Activated naive CD4-positive, alpha-beta T cell treated with anti-CD3 and anti-CD28 coated beads for 36 hours (primary cell): Measurements from ENCODE around the gene TALDO1. TPM values are rescaled to one million over a fixed set of nuclear protein-coding genes. Genes with fewer than 3 reads are reported as not detected.

Experiments
- CTCF ChIA-PET: fragments of 350-600 bp; sonication (Branson Sonifier 250); formaldehyde crosslinking; loops from one replicate; lab custom pipeline; 2021; ENCODE audit warnings: antibody characterized with exemption; lab: Charles Lee
- DNase-seq: peaks from one replicate; pipeline ENCODE4 v3.0.0-alpha.2; 2020
- H3K27ac Mint-ChIP-seq: one replicate; pipeline ENCODE4 v1.8.0; 2021; ENCODE audit warnings: mild to moderate bottlenecking, mixed read lengths
- H3K27me3 Mint-ChIP-seq: one replicate; pipeline ENCODE4 v1.8.0; 2021; ENCODE audit warnings: low read depth, mixed read lengths
- H3K36me3 Mint-ChIP-seq: one replicate; pipeline ENCODE4 v1.8.0; 2021; ENCODE audit warnings: low read depth, mixed read lengths
- H3K4me1 Mint-ChIP-seq: one replicate; pipeline ENCODE4 v1.8.0; 2021; ENCODE audit warnings: low read depth, mixed read lengths
- H3K4me3 Mint-ChIP-seq: one replicate; pipeline ENCODE4 v1.8.0; 2021; ENCODE audit warnings: mild to moderate bottlenecking, moderate library complexity, mixed read lengths
- H3K9me3 Mint-ChIP-seq: one replicate; pipeline ENCODE4 v1.8.0; 2021; ENCODE audit warnings: mixed read lengths
- intact Hi-C: fragments of 100-400 bp; cut with micrococcal nuclease; formaldehyde crosslinking; loops from one replicate; pipeline ENCODE4 v1.15.1; 2023
- total RNA-seq, 2 experiments: library from RNA; stranded (reverse); gene quantifications; one replicate each; pipeline ENCODE4 v1.2.3, GENCODE V29; 2021

TALDO1 gene
- total RNA-seq, 2 experiments from 2014 or later: 327 to 360 TPM

DNA sequence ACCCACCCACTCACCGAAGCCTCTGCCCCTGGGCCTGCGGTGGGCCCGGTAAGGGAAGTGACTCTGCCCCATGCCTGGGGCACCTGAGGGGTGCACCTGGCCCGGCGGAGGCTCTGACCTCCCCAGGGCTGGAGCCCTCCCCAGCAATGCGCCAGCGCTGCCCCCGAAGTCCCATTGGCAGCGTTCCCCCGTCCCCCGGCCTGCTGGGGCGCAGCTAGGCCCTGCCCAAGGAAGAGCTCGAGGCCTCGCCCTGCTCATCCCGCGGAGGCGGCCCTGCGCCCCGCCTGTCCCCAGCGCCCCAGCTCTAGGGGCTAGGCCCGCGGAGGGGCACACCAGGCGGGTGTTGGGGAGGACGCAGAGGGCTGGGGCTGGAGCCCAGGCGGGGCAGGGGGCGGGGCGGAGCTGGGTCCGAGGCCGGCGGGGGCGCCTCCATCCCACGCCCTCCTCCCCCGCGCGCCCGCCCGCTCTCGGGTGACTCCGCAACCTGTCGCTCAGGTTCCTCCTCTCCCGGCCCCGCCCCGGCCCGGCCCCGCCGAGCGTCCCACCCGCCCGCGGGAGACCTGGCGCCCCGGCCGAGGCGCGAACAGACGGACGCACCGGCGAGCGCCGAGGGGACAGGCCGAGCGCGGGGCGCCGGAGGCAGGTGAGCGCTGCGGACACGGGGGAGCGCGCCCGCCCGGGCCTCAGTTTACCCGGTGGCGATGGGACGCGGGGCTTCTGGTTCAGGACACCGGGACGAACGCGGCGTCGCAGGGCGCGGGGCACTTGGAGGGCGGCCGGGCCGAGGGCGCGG lies 41.4 kb upstream of the TALDO1 start, which contains the start of gene EPS8L2:
Gene EPS8L2, plus strand, starts transcription at position 586 of the 793 bp plus-strand sequence. CDS start 3,177 bp downstream, outside the sequence.
- DNase-seq: no peak
- no peak within 1 kb of the TSS for H3K27ac Mint-ChIP-seq

DNA sequence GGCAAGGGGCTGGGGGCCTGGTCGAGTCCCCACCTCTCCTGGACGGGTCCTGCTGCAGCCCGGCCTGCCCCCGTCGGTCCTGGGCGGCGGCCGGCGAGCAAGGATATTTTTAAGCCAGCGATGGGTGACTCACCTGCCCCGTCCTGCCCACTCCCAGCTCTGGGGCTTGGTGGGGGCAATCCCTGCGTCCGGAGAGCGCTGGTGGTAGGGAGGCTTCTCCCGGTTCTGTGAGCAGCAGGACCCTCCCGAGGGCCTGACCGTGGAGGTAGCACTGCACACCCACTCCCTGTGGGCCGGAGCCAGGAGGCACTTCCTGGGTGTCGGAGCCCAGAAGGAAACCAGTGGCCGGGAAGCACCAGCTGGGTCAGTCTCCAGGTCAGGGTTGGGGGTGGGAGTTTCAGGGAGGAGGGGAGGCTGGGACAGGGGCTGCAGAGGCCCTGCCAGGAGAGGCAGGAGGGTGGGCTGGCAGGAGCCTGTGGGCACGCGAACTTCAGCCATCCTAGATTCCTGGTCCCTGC lies 40.8 kb upstream of the TALDO1 start:
- Mint-ChIP-seq H3K36me3 (no peaks in the 10 kb centered on the region), H3K9me3 (no peaks in the 10 kb centered on the region), H3K4me1 (peaks cover 5% of the 10 kb centered on the region), H3K27me3 (peaks cover 19% of the 10 kb centered on the region), H3K4me3 (no peak overlapping the region), H3K27ac (no peak overlapping the region)
- no peak for DNase-seq
- CTCF ChIA-PET: interaction anchor here (1.2 kb wide), 1 partner anchor 152 kb away, joined by 3 read pairs; no protein-coding TSS in a partner anchor
- intact Hi-C loops: no loop called here

More for the DNA sequence above, 41.4 kb upstream of the TALDO1 start, which contains the start of gene EPS8L2:
- no peaks in the 10 kb centered on the region for H3K36me3 Mint-ChIP-seq
- H3K9me3 Mint-ChIP-seq: no peaks in the 10 kb centered on the region
- peaks cover 14% of the 10 kb centered on the region for H3K27me3 Mint-ChIP-seq
- H3K4me3 Mint-ChIP-seq: no peak within 1 kb of the TSS
- intact Hi-C loops: no loop called here
- H3K4me1 Mint-ChIP-seq: peaks cover 5% of the 10 kb centered on the region
- CTCF ChIA-PET: interaction anchor here (1.2 to 1.8 kb wide), 2 partner anchors 10 to 151 kb away, joined by 3 to 4 read pairs; partner anchors contain the start of gene TMEM80

DNA sequence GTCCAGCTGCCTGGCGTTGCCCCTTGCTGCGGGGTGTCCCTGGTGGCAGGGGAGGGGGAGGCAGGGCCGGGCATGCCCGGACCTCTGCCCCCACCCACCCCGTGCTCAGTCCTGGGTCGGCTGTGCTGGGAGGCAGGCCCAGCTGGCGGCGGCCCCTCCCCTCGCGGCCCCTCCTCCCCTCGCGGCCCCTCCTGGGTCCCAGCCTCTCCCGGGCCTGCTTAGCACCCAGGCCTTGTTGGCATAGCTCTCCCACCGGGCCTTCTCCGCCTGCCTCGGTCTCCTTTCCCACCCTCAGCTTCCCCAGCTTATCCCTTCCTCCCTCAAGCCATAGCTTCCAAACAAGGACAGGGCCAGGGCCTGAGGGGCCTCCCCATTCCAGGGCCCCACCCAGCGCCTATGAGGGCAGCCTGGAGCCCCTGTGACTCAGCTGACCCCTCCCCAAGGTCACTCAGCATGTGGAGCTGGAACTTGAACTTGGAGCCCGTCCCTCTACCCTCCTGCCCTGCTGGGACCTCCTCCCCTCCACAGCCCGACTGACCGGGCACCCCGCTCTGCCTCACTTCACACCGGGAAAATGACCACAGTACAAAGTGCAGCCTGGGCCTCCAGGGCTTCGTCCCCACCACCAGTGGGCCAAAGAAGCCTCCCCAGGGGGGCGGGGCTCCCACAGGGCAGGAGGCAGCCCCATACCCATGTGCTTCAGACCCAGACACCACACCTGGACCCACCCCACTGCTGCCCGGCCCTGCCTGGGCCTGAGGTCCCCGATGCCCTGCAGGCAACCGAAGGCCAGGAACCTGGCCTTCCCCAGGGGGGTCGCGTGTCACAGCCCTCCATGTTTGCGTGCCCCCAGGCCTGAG lies 40.1 kb upstream of the TALDO1 start:
- peaks cover 19% of the 10 kb centered on the region for H3K27me3 Mint-ChIP-seq
- intact Hi-C loops: no loop called here
- CTCF ChIA-PET: interaction anchor here (1.2 kb wide), 1 partner anchor 153 kb away, joined by 3 read pairs; no protein-coding TSS in a partner anchor
- no peaks in the 10 kb centered on the region for H3K36me3 Mint-ChIP-seq
- peaks cover 5% of the 10 kb centered on the region for H3K4me1 Mint-ChIP-seq
- H3K9me3 Mint-ChIP-seq: no peaks in the 10 kb centered on the region
- no peak for DNase-seq
- no peak overlapping the region for H3K27ac Mint-ChIP-seq
- H3K4me3 Mint-ChIP-seq: no peak overlapping the region

DNA sequence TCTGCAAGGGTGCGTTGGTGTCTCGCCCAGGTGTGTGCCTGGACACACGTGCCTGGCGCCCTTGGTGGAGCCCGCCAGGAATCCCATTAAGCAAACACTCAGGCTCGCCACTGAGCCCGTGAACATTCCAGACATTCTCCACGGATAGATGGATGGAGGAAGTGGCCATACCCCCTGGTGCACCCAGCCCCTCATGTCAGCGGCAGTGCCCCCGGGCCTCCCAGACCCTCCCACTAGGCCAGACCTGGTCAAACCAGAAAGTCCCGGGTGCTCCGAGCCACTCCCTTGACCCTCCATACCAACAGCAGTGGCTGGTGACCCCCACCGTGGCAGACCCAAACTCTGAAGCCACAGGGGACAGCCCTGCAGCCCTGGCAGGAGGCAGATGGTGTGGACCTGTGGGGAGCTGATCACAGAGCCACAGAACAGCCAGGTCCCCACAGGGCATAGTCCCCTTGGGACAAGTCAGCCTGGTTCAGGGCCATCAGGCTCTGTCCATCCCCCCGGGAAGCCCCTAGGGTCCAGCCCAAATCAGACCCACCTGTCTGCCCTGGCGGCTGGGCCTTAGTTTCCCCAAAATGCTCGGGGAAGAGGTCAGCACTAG lies 39.3 kb upstream of the TALDO1 start:
- Mint-ChIP-seq H3K27me3 (peaks cover 19% of the 10 kb centered on the region), H3K27ac (no peak overlapping the region), H3K4me1 (peaks cover 5% of the 10 kb centered on the region), H3K9me3 (no peaks in the 10 kb centered on the region), H3K36me3 (no peaks in the 10 kb centered on the region), H3K4me3 (no peak overlapping the region)
- CTCF ChIA-PET: no interaction called here
- DNase-seq: no peak
- intact Hi-C loops: no loop called here

DNA sequence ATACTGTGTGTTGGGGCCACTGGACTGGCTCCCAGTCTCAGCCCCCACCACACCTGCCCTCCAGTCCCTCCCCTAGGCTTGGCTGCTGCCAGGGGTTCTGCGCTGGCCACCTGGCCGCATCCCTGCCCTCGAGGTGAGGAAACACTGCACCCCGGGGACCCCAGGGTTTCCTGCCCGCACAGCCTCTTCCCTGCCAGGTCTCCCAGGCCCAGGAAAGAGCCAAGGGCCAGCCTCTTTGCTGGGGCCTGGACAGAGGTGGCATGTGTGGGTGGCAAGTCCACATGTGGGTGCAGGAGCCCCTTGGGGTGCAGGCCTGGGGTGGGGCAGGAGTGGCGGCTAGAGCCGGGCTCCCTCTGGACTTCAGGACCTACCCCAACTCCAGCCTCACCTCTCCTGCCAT lies 38.8 kb upstream of the TALDO1 start:
- CTCF ChIA-PET: no interaction called here
- H3K27ac Mint-ChIP-seq: no peak overlapping the region
- H3K27me3 Mint-ChIP-seq: peaks cover 19% of the 10 kb centered on the region
- DNase-seq: no peak
- no peaks in the 10 kb centered on the region for H3K36me3 Mint-ChIP-seq
- H3K9me3 Mint-ChIP-seq: no peaks in the 10 kb centered on the region
- H3K4me1 Mint-ChIP-seq: peaks cover 5% of the 10 kb centered on the region
- intact Hi-C loops: no loop called here
- H3K4me3 Mint-ChIP-seq: no peak overlapping the region

DNA sequence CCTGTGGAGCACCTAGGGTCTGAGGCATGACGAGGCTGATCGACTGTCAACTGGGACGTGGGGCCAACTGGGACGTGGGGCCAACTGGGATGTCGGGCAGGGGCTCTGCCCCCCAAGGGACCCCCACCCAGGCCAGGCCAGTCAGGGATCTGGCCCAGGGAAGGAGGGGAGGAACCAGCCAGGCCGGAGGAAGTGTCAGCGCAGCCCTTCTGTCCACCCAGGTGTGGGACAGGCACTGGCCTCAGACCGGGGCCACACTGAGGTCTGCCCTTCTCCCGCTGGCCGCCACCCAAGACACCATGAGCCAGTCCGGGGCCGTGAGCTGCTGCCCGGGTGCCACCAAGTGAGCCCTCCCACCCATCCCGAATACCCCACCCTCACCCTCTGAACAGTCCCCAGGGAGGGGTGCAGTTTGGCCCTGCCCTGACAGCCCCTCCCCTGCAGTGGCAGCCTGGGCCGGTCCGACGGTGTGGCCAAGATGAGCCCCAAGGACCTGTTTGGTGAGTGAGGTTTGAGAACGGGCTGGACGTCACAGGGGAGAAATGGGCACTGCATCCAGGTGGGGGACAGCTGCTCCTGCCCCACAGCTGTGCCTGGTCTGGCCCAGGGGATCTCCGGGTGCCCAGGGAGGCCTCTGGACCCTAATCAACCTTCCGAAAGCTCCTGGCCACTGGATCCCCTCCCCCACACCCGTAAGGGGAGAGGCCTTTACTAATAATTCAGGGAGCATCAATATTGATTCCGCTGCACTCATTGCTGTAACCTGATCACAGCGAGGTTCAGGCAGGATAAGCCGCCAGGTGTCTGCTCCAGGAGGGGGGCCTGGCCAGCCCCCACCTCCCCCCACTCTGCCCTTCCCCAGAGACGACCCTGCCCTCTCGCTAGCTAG lies 37.9 kb upstream of the TALDO1 start:
- Mint-ChIP-seq H3K4me3 (no peak overlapping the region), H3K27ac (no peak overlapping the region), H3K27me3 (peaks cover 19% of the 10 kb centered on the region), H3K9me3 (no peaks in the 10 kb centered on the region), H3K4me1 (peaks cover 5% of the 10 kb centered on the region), H3K36me3 (no peaks in the 10 kb centered on the region)
- CTCF ChIA-PET: interaction anchor here (0.6 kb wide), 1 partner anchor 48 kb away, joined by 4 read pairs; no protein-coding TSS in a partner anchor
- no peak for DNase-seq
- intact Hi-C loops: no loop called here

DNA sequence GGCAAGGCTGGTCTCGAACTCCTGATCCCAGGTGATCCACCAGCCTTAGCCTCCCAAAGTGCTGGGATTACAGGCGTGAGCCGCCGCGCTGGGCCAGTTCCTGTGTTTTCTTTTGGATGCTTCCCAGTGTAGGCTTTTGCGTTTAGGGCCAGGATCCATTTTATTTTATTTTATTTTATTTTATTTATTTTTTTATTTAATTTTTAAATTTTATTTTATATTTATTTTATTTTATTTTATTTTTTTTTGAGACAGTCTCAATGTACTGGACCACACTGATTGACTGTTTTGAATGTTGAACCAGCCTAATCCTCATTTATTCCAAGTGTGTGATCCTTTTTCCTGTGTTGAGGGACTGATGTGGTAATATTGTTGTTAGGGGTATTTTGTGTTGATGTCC lies 32.8 kb upstream of the TALDO1 start:
- H3K27ac Mint-ChIP-seq: no peak overlapping the region
- peaks cover 2% of the 10 kb centered on the region for H3K9me3 Mint-ChIP-seq
- intact Hi-C loops: no loop called here
- DNase-seq: no peak
- H3K4me3 Mint-ChIP-seq: no peak overlapping the region
- no peaks in the 10 kb centered on the region for H3K4me1 Mint-ChIP-seq
- CTCF ChIA-PET: no interaction called here
- H3K36me3 Mint-ChIP-seq: no peaks in the 10 kb centered on the region
- peaks cover 15% of the 10 kb centered on the region for H3K27me3 Mint-ChIP-seq

DNA sequence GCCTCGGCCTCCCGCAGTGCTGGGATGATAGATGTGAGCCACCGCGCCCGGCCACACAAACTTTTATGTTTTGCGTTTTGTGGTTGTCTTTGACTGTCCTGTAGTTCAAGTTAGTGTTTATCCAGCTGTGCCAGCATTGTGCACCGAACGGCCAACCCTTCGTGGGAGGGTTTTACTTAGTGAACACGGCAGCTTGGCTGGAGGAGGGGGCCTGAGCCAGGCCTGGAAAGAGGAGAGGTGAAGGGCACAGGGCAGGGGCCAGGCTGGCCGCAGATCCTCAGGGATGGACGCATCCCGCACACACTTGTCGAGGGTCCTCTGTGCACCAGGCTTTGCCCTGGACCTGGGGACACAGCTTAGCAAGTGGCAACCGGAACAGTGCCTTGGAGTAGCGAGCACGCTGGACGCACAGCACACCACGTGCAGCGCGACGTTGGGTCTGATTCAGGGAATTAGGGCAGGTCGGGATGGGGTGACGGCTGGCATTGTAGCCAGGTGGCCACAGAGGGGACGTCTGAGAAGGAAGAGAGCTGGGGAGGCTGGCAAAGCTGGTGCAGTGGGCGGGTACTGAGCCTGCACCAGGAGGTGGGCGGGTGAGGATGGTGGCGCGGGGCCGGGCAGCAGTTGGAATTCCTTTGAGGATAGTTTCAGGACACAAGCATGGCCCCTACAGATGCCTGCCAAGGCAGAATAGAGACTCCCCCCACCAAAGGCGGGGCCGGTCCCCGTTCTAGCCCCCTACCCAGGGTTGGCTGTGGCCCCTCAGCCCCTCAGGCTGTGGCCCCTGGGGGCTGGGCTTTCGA lies 27.8 kb upstream of the TALDO1 start:
- CTCF ChIA-PET: no interaction called here

DNA sequence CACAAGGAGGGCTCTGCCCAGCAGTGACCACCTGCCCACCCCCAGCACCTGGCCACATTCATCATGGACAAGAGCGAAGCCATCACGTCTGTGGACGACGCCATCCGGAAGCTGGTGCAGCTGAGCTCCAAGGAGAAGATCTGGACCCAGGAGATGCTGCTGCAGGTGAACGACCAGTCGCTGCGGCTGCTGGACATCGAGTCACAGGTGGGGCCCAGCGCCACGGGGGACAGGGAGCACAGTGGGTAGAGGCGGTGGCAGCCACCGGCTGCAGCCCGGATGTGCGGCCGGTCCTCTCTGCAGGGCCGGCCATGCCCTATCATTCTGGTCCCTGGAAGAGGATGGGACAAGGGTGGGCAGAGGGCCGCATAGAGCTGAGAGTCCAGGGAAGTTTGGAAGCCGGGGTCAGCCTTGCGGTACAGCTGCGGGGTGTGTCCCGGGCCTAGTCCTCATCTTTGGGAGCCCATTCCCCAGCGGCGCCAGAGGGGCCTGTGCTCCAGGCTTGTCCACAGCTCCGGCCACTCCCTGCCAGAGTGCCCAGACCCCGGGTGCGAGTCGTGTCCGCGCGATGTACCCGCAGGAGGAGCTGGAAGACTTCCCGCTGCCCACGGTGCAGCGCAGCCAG lies 27.1 kb upstream of the TALDO1 start:
- Mint-ChIP-seq H3K4me1 (peaks cover 10% of the 10 kb centered on the region), H3K27ac (no peak overlapping the region), H3K4me3 (no peak overlapping the region), H3K27me3 (peaks cover 16% of the 10 kb centered on the region), H3K9me3 (no peaks in the 10 kb centered on the region), H3K36me3 (no peaks in the 10 kb centered on the region)
- DNase-seq: no peak
- intact Hi-C loops: loop anchor here (10.0 kb wide), 2 partner anchors 415 to 515 kb away; partner anchors contain the start of genes BET1L, IFITM2 and RIC8A
- CTCF ChIA-PET: interaction anchor here (0.9 kb wide), 1 partner anchor 58 kb away, joined by 3 read pairs; no protein-coding TSS in a partner anchor

More for the DNA sequence above, 27.8 kb upstream of the TALDO1 start:
- Mint-ChIP-seq H3K36me3 (no peaks in the 10 kb centered on the region), H3K27me3 (peaks cover 16% of the 10 kb centered on the region), H3K27ac (no peak overlapping the region), H3K4me3 (peak overlapping the region; percentile 24), H3K9me3 (peaks cover 2% of the 10 kb centered on the region), H3K4me1 (peaks cover 10% of the 10 kb centered on the region)
- intact Hi-C loops: loop anchor here (10.0 kb wide), 2 partner anchors 415 to 515 kb away; partner anchors contain the start of genes BET1L, IFITM2 and RIC8A
- DNase-seq: no peak

DNA sequence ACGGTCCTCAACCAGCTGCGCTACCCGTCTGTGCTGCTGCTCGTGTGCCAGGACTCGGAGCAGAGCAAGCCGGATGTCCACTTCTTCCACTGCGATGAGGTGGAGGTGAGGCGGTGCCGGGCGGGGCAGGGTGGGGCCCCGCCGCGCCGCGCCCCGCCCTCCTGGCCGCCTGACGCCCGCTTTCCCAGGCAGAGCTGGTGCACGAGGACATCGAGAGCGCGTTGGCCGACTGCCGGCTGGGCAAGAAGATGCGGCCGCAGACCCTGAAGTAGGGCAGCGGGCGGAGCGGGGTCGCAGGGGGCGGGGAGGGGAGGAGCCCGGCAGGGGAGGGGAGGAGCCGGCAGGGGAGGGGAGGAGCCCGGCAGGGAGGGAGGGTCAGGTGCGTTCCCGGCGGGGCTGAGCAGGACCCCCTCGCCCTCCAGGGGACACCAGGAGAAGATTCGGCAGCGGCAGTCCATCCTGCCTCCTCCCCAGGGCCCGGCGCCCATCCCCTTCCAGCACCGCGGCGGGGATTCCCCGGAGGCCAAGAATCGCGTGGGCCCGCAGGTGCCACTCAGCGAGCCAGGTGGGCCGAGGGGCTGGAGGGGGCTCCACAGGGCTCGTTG lies 26.5 kb upstream of the TALDO1 start:
- H3K4me1 Mint-ChIP-seq: peaks cover 10% of the 10 kb centered on the region
- intact Hi-C loops: loop anchor here (10.0 kb wide), 2 partner anchors 416 to 516 kb away; partner anchors contain the start of genes BET1L, IFITM2 and RIC8A
- no peak overlapping the region for H3K4me3 Mint-ChIP-seq
- no peaks in the 10 kb centered on the region for H3K36me3 Mint-ChIP-seq
- H3K27me3 Mint-ChIP-seq: peaks cover 16% of the 10 kb centered on the region
- CTCF ChIA-PET: interaction anchor here (0.9 kb wide), 1 partner anchor 59 kb away, joined by 3 read pairs; no protein-coding TSS in a partner anchor
- no peak overlapping the region for H3K27ac Mint-ChIP-seq
- DNase-seq: peak; percentile 64
- no peaks in the 10 kb centered on the region for H3K9me3 Mint-ChIP-seq
